Astrocyte (in vitro differentiated cells and primary cell): Measurements from ENCODE around the gene HYCC1. TPM values are rescaled to one million over a fixed set of nuclear protein-coding genes. Genes with fewer than 3 reads are reported as not detected.

ENCODE experiments used
- DNase-seq: peaks from one replicate; pipeline ENCODE4 v3.0.0-alpha.2; 2010; ENCODE audit warnings: low read depth
- FAIRE-seq: peaks from 2 replicates; lab custom pipeline; 2011; peaks lifted over from hg19 to GRCh38; lab: Jason Lieb, UNC
- H2AFZ ChIP-seq: 2 replicates; pipeline ENCODE4 v1.6.0; 2012; ENCODE audit warnings: low read depth, low read length, inconsistent platforms
- H3K27ac ChIP-seq: 2 replicates; pipeline ENCODE4 v1.5.1; 2011; ENCODE audit warnings: low read depth, low read length, inconsistent platforms
- H3K27me3 ChIP-seq: 2 replicates; pipeline ENCODE4 v1.6.0; 2011; ENCODE audit warnings: low read length, inconsistent platforms; ENCODE audit not compliant: insufficient read depth
- H3K36me3 ChIP-seq: 2 replicates; pipeline ENCODE4 v1.5.1; 2011; ENCODE audit warnings: low read length, inconsistent platforms; ENCODE audit not compliant: insufficient read depth
- H3K4me1 ChIP-seq: 2 replicates; pipeline ENCODE4 v1.5.1; 2011; ENCODE audit warnings: low read length, inconsistent platforms; ENCODE audit not compliant: insufficient read depth
- H3K4me2 ChIP-seq: 2 replicates; pipeline ENCODE4 v1.6.0; 2012; ENCODE audit warnings: low read length, inconsistent platforms
- H3K4me3 ChIP-seq: 2 replicates; pipeline ENCODE4 v1.5.1; 2011; ENCODE audit warnings: low read depth, mild to moderate bottlenecking, low read length, inconsistent platforms; ENCODE audit not compliant: insufficient read depth
- H3K79me2 ChIP-seq: 2 replicates; pipeline ENCODE4 v1.6.0; 2012; ENCODE audit warnings: mild to moderate bottlenecking, low read length, inconsistent platforms; ENCODE audit not compliant: insufficient read depth
- H3K9ac ChIP-seq: 2 replicates; pipeline ENCODE4 v1.6.0; 2012; ENCODE audit warnings: mild to moderate bottlenecking, low read length, inconsistent platforms
- H3K9me3 ChIP-seq: 2 replicates; pipeline ENCODE4 v1.5.1; 2012; ENCODE audit warnings: low read depth, mild to moderate bottlenecking, low read length, inconsistent platforms; ENCODE audit not compliant: insufficient read depth
- H4K20me1 ChIP-seq: 2 replicates; pipeline ENCODE4 v1.6.0; 2012; ENCODE audit warnings: low read length, inconsistent platforms; ENCODE audit not compliant: insufficient read depth
- H3K27ac Mint-ChIP-seq: one replicate; pipeline ENCODE4 v1.8.0; 2021; ENCODE audit warnings: mild to moderate bottlenecking, mixed read lengths; ENCODE audit not compliant: unreplicated experiment
- H3K27me3 Mint-ChIP-seq: one replicate; pipeline ENCODE4 v1.8.0; 2021; ENCODE audit warnings: low read depth, mixed read lengths; ENCODE audit not compliant: unreplicated experiment
- H3K36me3 Mint-ChIP-seq: one replicate; pipeline ENCODE4 v1.8.0; 2021; ENCODE audit warnings: low read depth, mixed read lengths; ENCODE audit not compliant: unreplicated experiment
- H3K4me1 Mint-ChIP-seq: one replicate; pipeline ENCODE4 v1.8.0; 2021; ENCODE audit warnings: low read depth, mixed read lengths; ENCODE audit not compliant: unreplicated experiment
- H3K4me3 Mint-ChIP-seq: one replicate; pipeline ENCODE4 v1.8.0; 2021; ENCODE audit warnings: mild to moderate bottlenecking, moderate library complexity, mixed read lengths; ENCODE audit not compliant: unreplicated experiment
- H3K9me3 Mint-ChIP-seq: one replicate; pipeline ENCODE4 v1.8.0; 2021; ENCODE audit warnings: mild to moderate bottlenecking, mixed read lengths; ENCODE audit not compliant: unreplicated experiment
- CTCF ChIP-seq: IDR thresholded peaks from 2 replicates; pipeline ENCODE4 v1.5.1; 2011; ENCODE audit warnings: low read depth, mild to moderate bottlenecking, inconsistent platforms, low read length, moderate library complexity; ENCODE audit not compliant: insufficient read depth
- EZH2 ChIP-seq: IDR thresholded peaks from 2 replicates; pipeline ENCODE4 v1.6.1; 2012; ENCODE audit warnings: mild to moderate bottlenecking, low read length, inconsistent platforms; ENCODE audit not compliant: insufficient read depth
- total RNA-seq: library from RNA; stranded (reverse); gene quantifications from 2 replicates; pipeline ENCODE4 v1.2.1, GENCODE V29; 2021

Gene HYCC1
- total RNA-seq, 1 donor from 2014 or later: 79.8 TPM

DNA sequence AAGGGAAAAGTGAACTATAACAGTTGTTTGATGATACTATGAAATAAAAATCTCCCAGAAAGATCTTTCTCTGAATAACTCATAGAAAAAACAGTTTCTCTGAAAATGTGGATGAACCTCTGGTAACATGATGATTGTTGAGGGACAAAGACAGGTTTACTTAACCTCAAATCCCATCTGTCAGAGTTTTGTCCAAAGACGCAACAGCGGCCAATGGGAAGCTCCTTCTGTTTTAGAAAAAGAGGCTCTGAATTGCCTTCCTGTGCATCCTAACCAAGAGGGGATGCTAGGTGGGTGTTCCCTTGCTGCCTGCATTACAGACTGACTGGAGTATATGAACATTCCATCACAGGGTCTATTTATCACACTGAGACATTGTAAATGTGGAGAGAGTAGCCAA is 8.9 kb upstream of the HYCC1 start:
- Histone ChIP-seq H3K9ac (no peak overlapping the region), H3K9me3 (no peaks in the 10 kb centered on the region), H2AFZ (no peak overlapping the region), H3K27ac (peak overlapping the region; percentile 72), H3K36me3 (no peaks in the 10 kb centered on the region), H4K20me1 (no peaks in the 10 kb centered on the region), H3K4me3 (no peak overlapping the region), H3K79me2 (no peaks in the 10 kb centered on the region), H3K4me2 (peak overlapping the region; percentile 60), H3K27me3 (no peaks in the 10 kb centered on the region), H3K4me1 (peaks cover 24% of the 10 kb centered on the region)
- no peaks in the 10 kb centered on the region for H3K27me3 Mint-ChIP-seq
- DNase-seq: no peak
- no peaks in the 10 kb centered on the region for H3K9me3 Mint-ChIP-seq
- no peak for FAIRE-seq
- H3K27ac Mint-ChIP-seq: peak overlapping the region; percentile 21
- TF ChIP-seq EZH2 (no peak), CTCF (no peak)
- no peak overlapping the region for H3K4me3 Mint-ChIP-seq
- peaks cover 26% of the 10 kb centered on the region for H3K4me1 Mint-ChIP-seq
- no peaks in the 10 kb centered on the region for H3K36me3 Mint-ChIP-seq

DNA sequence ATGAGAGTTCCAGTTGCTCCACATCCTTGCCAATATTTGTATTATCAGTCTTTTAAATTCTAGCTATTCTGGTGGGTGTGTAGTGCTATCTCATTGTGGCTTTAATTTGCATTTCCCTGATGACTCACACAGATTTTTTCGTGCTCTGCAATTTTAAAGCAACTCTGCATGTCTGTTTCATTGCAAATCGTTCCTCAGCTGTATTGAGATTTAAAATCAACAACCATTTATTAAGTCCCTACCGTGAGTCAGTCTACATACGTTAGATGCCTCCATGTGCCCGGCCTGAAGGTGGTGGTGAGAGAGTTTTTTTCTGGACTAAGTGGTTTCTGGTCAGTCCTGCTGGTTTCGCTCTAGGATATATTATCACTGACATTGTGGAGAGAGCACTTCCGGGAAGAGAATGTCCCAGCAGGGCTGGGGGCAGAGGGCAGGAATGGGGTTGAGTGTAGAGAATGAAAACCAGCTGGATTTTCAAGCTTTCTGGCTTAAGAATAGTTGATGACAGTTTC is 8.4 kb upstream of the HYCC1 start:
- H4K20me1 ChIP-seq: no peaks in the 10 kb centered on the region
- no peaks in the 10 kb centered on the region for H3K27me3 Mint-ChIP-seq
- DNase-seq (peak; percentile 96), FAIRE-seq (peak; percentile 9)
- H3K79me2 ChIP-seq: no peaks in the 10 kb centered on the region
- no peaks in the 10 kb centered on the region for H3K36me3 Mint-ChIP-seq
- no peaks in the 10 kb centered on the region for H3K9me3 Mint-ChIP-seq
- no peaks in the 10 kb centered on the region for H3K27me3 ChIP-seq
- H3K9me3 ChIP-seq: no peaks in the 10 kb centered on the region
- H3K9ac ChIP-seq: no peak overlapping the region
- H3K4me3 ChIP-seq: no peak overlapping the region
- no peaks in the 10 kb centered on the region for H3K36me3 ChIP-seq
- peak overlapping the region; percentile 60 for H3K4me2 ChIP-seq
- H3K27ac ChIP-seq: peak overlapping the region; percentile 72
- H3K4me3 Mint-ChIP-seq: no peak overlapping the region
- TF ChIP-seq EZH2: no peak
- no peak for TF ChIP-seq CTCF
- H2AFZ ChIP-seq: no peak overlapping the region
- peaks cover 26% of the 10 kb centered on the region for H3K4me1 Mint-ChIP-seq
- peaks cover 24% of the 10 kb centered on the region for H3K4me1 ChIP-seq
- peak overlapping the region; percentile 21 for H3K27ac Mint-ChIP-seq

DNA sequence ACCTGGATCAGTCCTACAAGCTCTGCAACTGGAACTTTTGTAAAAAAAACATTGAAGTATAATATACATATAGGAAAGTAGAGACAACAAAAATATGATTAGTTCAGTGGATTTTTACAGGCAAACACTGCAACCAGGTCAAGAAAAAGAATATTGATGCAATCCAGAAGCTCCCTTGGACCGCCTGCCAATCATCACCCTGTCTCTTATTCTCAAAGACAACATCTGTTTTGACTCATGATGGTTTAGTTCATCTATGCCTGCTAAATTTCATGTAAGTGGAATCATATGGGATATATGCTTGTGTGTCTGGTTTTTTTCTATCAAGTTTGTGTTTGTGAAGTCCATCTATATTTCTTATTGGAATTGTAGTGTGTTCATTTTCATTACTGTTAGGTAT is 7.7 kb upstream of the HYCC1 start:
- no peak for DNase-seq
- Histone ChIP-seq H3K4me2 (peak overlapping the region; percentile 60), H3K27ac (peak overlapping the region; percentile 72), H3K27me3 (no peaks in the 10 kb centered on the region), H3K4me1 (peaks cover 24% of the 10 kb centered on the region), H3K9me3 (no peaks in the 10 kb centered on the region), H2AFZ (no peak overlapping the region), H3K79me2 (no peaks in the 10 kb centered on the region), H3K9ac (no peak overlapping the region), H3K4me3 (no peak overlapping the region), H3K36me3 (no peaks in the 10 kb centered on the region), H4K20me1 (no peaks in the 10 kb centered on the region)
- no peak for FAIRE-seq
- H3K4me3 Mint-ChIP-seq: no peak overlapping the region
- TF ChIP-seq CTCF (no peak), EZH2 (no peak)
- H3K9me3 Mint-ChIP-seq: no peaks in the 10 kb centered on the region
- H3K27me3 Mint-ChIP-seq: no peaks in the 10 kb centered on the region
- no peaks in the 10 kb centered on the region for H3K36me3 Mint-ChIP-seq
- peaks cover 26% of the 10 kb centered on the region for H3K4me1 Mint-ChIP-seq
- H3K27ac Mint-ChIP-seq: peak overlapping the region; percentile 59
